Measurements from ENCODE around the gene TPPP2. TPM values are rescaled to one million over a fixed set of nuclear protein-coding genes. Genes with fewer than 3 reads are reported as not detected.
A peak's percentile ranks its signal among the peaks of the same experiment; 100 is the strongest.

The TPPP2 gene
- total and polyA plus RNA-seq, 9 of the 15 experiments (the other 6 are each of a cell fraction or from before 2014, with no cell fraction given) = 0.18 TPM; not detected in 8

- TF ChIP-seq, protein P1, sequence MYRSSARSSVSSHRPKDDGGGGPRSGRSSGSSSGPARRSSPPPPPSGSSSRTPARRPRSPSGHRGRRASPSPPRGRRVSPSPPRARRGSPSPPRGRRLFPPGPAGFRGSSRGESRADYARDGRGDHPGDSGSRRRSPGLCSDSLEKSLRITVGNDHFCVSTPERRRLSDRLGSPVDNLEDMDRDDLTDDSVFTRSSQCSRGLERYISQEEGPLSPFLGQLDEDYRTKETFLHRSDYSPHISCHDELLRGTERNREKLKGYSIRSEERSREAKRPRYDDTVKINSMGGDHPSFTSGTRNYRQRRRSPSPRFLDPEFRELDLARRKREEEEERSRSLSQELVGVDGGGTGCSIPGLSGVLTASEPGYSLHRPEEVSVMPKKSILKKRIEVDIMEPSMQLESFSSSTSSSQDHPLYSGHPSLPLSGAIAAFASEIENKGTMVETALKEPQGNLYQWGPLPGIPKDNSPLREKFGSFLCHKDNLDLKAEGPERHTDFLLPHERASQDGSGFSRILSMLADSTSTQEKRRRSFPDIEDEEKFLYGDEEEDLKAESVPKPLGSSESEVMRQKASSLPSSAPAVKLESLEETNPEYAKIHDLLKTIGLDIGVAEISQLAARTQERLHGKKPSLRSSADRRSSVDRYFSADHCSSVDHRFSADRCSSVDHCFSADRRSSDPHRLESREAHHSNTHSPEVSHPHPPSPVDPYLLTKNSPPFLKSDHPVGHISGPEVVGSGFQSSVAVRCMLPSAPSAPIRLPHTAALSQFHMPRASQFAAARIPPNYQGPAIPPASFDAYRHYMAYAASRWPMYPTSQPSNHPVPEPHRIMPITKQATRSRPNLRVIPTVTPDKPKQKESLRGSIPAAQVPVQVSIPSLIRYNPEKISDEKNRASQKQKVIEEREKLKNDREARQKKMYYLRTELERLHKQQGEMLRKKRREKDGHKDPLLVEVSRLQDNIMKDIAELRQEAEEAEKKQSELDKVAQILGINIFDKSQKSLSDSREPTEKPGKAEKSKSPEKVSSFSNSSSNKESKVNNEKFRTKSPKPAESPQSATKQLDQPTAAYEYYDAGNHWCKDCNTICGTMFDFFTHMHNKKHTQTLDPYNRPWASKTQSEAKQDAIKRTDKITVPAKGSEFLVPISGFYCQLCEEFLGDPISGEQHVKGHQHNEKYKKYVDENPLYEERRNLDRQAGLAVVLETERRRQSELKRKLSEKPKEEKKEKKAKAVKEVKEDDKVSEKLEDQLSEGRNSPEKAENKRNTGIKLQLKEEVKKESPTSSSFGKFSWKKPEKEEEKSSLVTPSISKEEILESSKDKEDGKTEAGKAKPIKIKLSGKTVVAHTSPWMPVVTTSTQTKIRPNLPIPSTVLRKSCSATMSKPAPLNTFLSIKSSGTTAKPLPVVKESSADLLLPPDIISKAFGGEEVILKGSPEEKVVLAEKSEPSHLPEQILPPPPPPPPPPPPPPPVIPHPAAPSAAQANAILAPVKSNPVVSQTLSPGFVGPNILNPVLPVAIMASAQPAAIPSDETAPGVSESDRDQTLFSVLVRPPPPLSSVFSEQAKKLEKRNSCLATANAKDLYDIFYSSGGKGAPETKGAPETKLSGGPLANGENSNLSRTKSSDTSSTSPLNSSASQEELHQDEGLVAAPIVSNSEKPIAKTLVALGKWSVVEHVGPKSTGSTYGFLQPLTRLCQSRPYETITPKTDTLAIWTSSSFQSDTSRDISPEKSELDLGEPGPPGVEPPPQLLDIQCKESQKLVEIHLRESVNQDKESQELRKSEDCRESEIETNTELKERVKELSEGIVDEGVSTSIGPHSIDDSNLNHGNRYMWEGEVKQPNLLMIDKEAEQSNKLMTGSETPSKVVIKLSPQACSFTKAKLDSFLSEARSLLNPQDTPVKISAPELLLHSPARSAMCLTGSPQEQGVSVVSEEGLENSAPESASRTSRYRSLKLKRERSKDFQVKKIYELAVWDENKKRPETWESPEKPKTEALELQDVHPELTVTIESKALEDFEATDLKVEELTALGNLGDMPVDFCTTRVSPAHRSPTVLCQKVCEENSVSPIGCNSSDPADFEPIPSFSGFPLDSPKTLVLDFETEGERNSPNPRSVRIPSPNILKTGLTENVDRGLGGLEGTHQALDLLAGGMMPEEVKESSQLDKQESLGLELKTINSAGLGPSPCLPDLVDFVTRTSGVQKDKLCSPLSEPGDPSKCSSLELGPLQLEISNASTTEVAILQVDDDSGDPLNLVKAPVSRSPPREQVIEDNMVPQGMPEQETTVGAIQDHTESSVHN (IDR thresholded peaks at IDR 0.05; ENCODE audit: borderline replicate concordance in 1 of 2, low read depth in 1 of 2) = no peak
- no peak for TF ChIP-seq ZNF282 (CRISPR knock-in tag; IDR thresholded peaks at IDR 0.05)
- TF ChIP-seq, protein P2, sequence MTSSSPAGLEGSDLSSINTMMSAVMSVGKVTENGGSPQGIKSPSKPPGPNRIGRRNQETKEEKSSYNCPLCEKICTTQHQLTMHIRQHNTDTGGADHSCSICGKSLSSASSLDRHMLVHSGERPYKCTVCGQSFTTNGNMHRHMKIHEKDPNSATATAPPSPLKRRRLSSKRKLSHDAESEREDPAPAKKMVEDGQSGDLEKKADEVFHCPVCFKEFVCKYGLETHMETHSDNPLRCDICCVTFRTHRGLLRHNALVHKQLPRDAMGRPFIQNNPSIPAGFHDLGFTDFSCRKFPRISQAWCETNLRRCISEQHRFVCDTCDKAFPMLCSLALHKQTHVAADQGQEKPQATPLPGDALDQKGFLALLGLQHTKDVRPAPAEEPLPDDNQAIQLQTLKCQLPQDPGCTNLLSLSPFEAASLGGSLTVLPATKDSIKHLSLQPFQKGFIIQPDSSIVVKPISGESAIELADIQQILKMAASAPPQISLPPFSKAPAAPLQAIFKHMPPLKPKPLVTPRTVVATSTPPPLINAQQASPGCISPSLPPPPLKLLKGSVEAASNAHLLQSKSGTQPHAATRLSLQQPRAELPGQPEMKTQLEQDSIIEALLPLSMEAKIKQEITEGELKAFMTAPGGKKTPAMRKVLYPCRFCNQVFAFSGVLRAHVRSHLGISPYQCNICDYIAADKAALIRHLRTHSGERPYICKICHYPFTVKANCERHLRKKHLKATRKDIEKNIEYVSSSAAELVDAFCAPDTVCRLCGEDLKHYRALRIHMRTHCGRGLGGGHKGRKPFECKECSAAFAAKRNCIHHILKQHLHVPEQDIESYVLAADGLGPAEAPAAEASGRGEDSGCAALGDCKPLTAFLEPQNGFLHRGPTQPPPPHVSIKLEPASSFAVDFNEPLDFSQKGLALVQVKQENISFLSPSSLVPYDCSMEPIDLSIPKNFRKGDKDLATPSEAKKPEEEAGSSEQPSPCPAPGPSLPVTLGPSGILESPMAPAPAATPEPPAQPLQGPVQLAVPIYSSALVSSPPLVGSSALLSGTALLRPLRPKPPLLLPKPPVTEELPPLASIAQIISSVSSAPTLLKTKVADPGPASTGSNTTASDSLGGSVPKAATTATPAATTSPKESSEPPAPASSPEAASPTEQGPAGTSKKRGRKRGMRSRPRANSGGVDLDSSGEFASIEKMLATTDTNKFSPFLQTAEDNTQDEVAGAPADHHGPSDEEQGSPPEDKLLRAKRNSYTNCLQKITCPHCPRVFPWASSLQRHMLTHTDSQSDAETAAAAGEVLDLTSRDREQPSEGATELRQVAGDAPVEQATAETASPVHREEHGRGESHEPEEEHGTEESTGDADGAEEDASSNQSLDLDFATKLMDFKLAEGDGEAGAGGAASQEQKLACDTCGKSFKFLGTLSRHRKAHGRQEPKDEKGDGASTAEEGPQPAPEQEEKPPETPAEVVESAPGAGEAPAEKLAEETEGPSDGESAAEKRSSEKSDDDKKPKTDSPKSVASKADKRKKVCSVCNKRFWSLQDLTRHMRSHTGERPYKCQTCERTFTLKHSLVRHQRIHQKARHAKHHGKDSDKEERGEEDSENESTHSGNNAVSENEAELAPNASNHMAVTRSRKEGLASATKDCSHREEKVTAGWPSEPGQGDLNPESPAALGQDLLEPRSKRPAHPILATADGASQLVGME (CRISPR knock-in tag; IDR thresholded peaks at IDR 0.05) = peak; percentile 82; the same call in 1 of the 2 replicates
- peak in 1 of 2 experiments; percentile 29; a peak in 1 of 4 replicates for TF ChIP-seq RCOR1 (IDR thresholded peaks at IDR 0.05; ENCODE audit: borderline replicate concordance in 1 of 2, low read depth in 2 of 2, low read length in 2 of 2)
- no peak for TF ChIP-seq DDX20 (tag; IDR thresholded peaks at IDR 0.05; ENCODE audit: low read depth)
- TF ChIP-seq, protein P3, sequence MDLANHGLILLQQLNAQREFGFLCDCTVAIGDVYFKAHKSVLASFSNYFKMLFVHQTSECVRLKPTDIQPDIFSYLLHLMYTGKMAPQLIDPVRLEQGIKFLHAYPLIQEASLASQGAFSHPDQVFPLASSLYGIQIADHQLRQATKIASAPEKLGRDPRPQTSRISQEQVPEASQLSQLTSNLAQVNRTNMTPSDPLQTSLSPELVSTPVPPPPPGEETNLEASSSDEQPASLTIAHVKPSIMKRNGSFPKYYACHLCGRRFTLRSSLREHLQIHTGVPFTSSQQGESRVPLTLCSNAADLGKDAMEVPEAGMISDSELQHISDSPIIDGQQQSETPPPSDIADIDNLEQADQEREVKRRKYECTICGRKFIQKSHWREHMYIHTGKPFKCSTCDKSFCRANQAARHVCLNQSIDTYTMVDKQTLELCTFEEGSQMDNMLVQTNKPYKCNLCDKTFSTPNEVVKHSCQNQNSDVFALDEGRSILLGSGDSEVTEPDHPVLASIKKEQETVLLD (IDR thresholded peaks at IDR 0.05) = no peak
- no peak for TF ChIP-seq MTA1 (IDR thresholded peaks at IDR 0.05; ENCODE audit: borderline replicate concordance)
- no peak for TF ChIP-seq PPARD (CRISPR knock-in tag; IDR thresholded peaks at IDR 0.05)
Measured at GRCh38 chr14:21041676-21042433, 11.8 kb downstream of the TPPP2 start, which contains the start of gene RNASE7 (continued).

Data from K562 (cell line).